Liver (tissue), 3 donors: ENCODE measurements around the gene DTNB.

Experiments
- EGR1 ChIP-seq, 2 donors: IDR thresholded peaks; 2 replicates each; pipeline ENCODE4 v1.6.1; 2016 to 2018; ENCODE audit warnings: antibody characterized with exemption in 2 of 2, low read depth in 2 of 2
- FOXA1 ChIP-seq: IDR thresholded peaks from 2 replicates; pipeline ENCODE4 v1.6.1; 2016; ENCODE audit warnings: antibody characterized with exemption
- JUND ChIP-seq, 2 donors: IDR thresholded peaks; 2 replicates each; pipeline ENCODE4 v1.6.1; 2016; ENCODE audit warnings: antibody characterized with exemption in 2 of 2
- RXRA ChIP-seq, 2 donors: IDR thresholded peaks; 2 replicates each; pipeline ENCODE4 v1.6.1; 2017 to 2018; ENCODE audit warnings: antibody characterized with exemption in 2 of 2, mild to moderate bottlenecking in 1 of 2
- TAF1 ChIP-seq: conservative IDR thresholded peaks from 2 replicates; pipeline ENCODE4 v1.6.1; 2016; ENCODE audit warnings: antibody characterized with exemption, mild to moderate bottlenecking
- YY1 ChIP-seq: IDR thresholded peaks from 2 replicates; pipeline ENCODE4 v1.6.1; 2016; ENCODE audit warnings: antibody characterized with exemption, mild to moderate bottlenecking
- TF ChIP-seq, protein P1 (sequence below): fragments of 150-350 bp; IDR thresholded peaks from 2 replicates; pipeline ENCODE4 v1.5.1; 2017; ENCODE audit warnings: improper control_type of control experiment, low read depth, low read length; ENCODE audit not compliant: missing input control
- TF ChIP-seq, protein P2 (sequence below): IDR thresholded peaks from 2 replicates; pipeline ENCODE4 v1.6.1; 2016; ENCODE audit warnings: antibody characterized with exemption
- TF ChIP-seq, protein P3 (sequence below): IDR thresholded peaks from 2 replicates; pipeline ENCODE4 v1.6.1; 2016; ENCODE audit warnings: antibody characterized with exemption
- TF ChIP-seq, protein P4 (sequence below): IDR thresholded peaks from 2 replicates; pipeline ENCODE4 v1.6.1; 2016; ENCODE audit warnings: antibody characterized with exemption
- donor health status: healthy.
- donor health status: healthy.

DNA sequence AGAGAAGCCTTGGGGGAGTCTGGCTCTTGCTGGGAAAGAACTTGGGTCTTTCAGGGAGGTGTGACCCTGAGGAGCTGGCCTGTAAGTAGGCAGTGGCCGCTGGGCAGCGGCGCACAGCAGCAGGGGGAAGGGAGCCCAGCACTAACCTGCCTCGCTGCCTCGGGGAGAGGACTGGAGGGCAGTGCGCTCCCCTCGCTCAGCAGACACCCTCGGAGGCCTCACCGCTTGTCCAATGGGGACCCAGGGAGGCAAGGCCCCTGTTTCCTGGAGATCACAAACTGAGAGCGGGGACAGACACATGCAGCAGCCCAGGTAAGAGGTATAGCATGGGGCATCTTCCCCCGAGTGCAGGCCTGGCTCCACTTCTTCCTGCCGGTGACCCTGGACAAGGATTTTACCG lies 335.0 kb downstream of the DTNB start:
- TF ChIP-seq, protein P1, sequence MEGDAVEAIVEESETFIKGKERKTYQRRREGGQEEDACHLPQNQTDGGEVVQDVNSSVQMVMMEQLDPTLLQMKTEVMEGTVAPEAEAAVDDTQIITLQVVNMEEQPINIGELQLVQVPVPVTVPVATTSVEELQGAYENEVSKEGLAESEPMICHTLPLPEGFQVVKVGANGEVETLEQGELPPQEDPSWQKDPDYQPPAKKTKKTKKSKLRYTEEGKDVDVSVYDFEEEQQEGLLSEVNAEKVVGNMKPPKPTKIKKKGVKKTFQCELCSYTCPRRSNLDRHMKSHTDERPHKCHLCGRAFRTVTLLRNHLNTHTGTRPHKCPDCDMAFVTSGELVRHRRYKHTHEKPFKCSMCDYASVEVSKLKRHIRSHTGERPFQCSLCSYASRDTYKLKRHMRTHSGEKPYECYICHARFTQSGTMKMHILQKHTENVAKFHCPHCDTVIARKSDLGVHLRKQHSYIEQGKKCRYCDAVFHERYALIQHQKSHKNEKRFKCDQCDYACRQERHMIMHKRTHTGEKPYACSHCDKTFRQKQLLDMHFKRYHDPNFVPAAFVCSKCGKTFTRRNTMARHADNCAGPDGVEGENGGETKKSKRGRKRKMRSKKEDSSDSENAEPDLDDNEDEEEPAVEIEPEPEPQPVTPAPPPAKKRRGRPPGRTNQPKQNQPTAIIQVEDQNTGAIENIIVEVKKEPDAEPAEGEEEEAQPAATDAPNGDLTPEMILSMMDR, result no peak
- TF ChIP-seq, protein P2, sequence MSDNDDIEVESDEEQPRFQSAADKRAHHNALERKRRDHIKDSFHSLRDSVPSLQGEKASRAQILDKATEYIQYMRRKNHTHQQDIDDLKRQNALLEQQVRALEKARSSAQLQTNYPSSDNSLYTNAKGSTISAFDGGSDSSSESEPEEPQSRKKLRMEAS, result no peak
- TF ChIP-seq TAF1, result no peak
- TF ChIP-seq YY1, result no peak
- no peak for TF ChIP-seq RXRA (IDR thresholded peaks at IDR 0.05)
- TF ChIP-seq FOXA1, result no peak
- TF ChIP-seq, protein P3, sequence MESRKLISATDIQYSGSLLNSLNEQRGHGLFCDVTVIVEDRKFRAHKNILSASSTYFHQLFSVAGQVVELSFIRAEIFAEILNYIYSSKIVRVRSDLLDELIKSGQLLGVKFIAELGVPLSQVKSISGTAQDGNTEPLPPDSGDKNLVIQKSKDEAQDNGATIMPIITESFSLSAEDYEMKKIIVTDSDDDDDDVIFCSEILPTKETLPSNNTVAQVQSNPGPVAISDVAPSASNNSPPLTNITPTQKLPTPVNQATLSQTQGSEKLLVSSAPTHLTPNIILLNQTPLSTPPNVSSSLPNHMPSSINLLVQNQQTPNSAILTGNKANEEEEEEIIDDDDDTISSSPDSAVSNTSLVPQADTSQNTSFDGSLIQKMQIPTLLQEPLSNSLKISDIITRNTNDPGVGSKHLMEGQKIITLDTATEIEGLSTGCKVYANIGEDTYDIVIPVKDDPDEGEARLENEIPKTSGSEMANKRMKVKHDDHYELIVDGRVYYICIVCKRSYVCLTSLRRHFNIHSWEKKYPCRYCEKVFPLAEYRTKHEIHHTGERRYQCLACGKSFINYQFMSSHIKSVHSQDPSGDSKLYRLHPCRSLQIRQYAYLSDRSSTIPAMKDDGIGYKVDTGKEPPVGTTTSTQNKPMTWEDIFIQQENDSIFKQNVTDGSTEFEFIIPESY, result no peak
- TF ChIP-seq JUND (IDR thresholded peaks at IDR 0.05), result no peak
- TF ChIP-seq, protein P4, sequence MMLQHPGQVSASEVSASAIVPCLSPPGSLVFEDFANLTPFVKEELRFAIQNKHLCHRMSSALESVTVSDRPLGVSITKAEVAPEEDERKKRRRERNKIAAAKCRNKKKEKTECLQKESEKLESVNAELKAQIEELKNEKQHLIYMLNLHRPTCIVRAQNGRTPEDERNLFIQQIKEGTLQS, result no peak
- TF ChIP-seq EGR1 (IDR thresholded peaks at IDR 0.05; ENCODE audit: low read depth in 2 of 2), result no peak
